SK-N-SH treated with all-trans-retinoic acid at 6 μM for 48 hours (cell line): ENCODE results near the gene ZNF500.
A peak's percentile ranks its signal among the peaks of the same experiment; 100 is the strongest.

ENCODE experiments used
- ATAC-seq: fragments of 200-7000 bp; cut with Tn5 transposase; 3 replicates; pipeline ENCODE4 v1.9.1; 2020; ENCODE audit warnings: mild to moderate bottlenecking, moderate library complexity
- ARNTL ChIP-seq: fragments of 450-650 bp; formaldehyde crosslinking; IDR thresholded peaks from 2 replicates; pipeline ENCODE4 v1.5.0; 2020; ENCODE audit warnings: low read depth, mild to moderate bottlenecking, moderate library complexity, borderline replicate concordance
- BACH2 ChIP-seq: fragments of 250-450 bp; sonication (Bioruptor Pico); IDR thresholded peaks from 2 replicates; pipeline ENCODE4 v1.9.0; 2021; ENCODE audit warnings: mild to moderate bottlenecking, borderline replicate concordance
- CSDC2 ChIP-seq: fragments of 250-450 bp; sonication (Bioruptor Pico); IDR thresholded peaks from 2 replicates; pipeline ENCODE4 v1.5.0; 2020; ENCODE audit warnings: mild to moderate bottlenecking, moderate library complexity
- CSRNP3 ChIP-seq: fragments of 250-450 bp; sonication (Bioruptor Pico); IDR thresholded peaks from 2 replicates; pipeline ENCODE4 v1.5.1; 2021; ENCODE audit warnings: mild to moderate bottlenecking, moderate library complexity
- ESRRG ChIP-seq: fragments of 250-450 bp; sonication (Bioruptor Pico); IDR thresholded peaks from 2 replicates; pipeline ENCODE4 v1.6.1; 2021; ENCODE audit warnings: mild to moderate bottlenecking
- GLIS3 ChIP-seq: fragments of 250-450 bp; sonication (Bioruptor Pico); IDR thresholded peaks from 2 replicates; pipeline ENCODE4 v1.5.0; 2020; ENCODE audit warnings: mild to moderate bottlenecking, moderate library complexity
- ISL1 ChIP-seq: fragments of 250-450 bp; sonication (Bioruptor Pico); IDR thresholded peaks from 2 replicates; pipeline ENCODE4 v2.1.2; 2022; ENCODE audit warnings: mild to moderate bottlenecking, moderate library complexity
- OSR1 ChIP-seq: fragments of 250-450 bp; sonication (Bioruptor Pico); IDR thresholded peaks from 2 replicates; pipeline ENCODE4 v1.8.0; 2022; ENCODE audit warnings: moderate library complexity, mild to moderate bottlenecking, inconsistent platforms
- PATZ1 ChIP-seq: fragments of 250-450 bp; sonication (Bioruptor Pico); IDR thresholded peaks from 2 replicates; pipeline ENCODE4 v1.8.0; 2020; ENCODE audit warnings: mild to moderate bottlenecking, moderate library complexity, borderline replicate concordance
- PPARA ChIP-seq: fragments of 250-450 bp; sonication (Bioruptor Pico); IDR thresholded peaks from 2 replicates; pipeline ENCODE4 v1.5.0; 2020; ENCODE audit warnings: mild to moderate bottlenecking, borderline replicate concordance
- RARB ChIP-seq: fragments of 250-450 bp; sonication (Bioruptor Pico); IDR thresholded peaks from 2 replicates; pipeline ENCODE4 v1.8.0; 2021; ENCODE audit warnings: mild to moderate bottlenecking, moderate library complexity
- SNAI2 ChIP-seq: fragments of 250-450 bp; sonication (Bioruptor Pico); IDR thresholded peaks from 2 replicates; pipeline ENCODE4 v1.5.0; 2020; ENCODE audit warnings: mild to moderate bottlenecking, moderate library complexity
- TCF4 ChIP-seq: fragments of 250-450 bp; sonication (Bioruptor Pico); IDR thresholded peaks from 2 replicates; pipeline ENCODE4 v1.8.0; 2021; ENCODE audit warnings: mild to moderate bottlenecking, moderate library complexity, borderline replicate concordance
- ZC3H10 ChIP-seq: fragments of 250-450 bp; sonication (Bioruptor Pico); IDR thresholded peaks from 2 replicates; pipeline ENCODE4 v1.5.1; 2021; ENCODE audit warnings: mild to moderate bottlenecking, moderate library complexity
- ZFP3 ChIP-seq: fragments of 250-450 bp; sonication (Bioruptor Pico); IDR thresholded peaks from 2 replicates; pipeline ENCODE4 v1.5.0; 2020; ENCODE audit warnings: mild to moderate bottlenecking, moderate library complexity
- ZNF565 ChIP-seq: fragments of 450-650 bp; formaldehyde crosslinking; conservative IDR thresholded peaks from 2 replicates; pipeline ENCODE4 v1.5.0; 2020; ENCODE audit warnings: low read depth, mild to moderate bottlenecking, moderate library complexity
- ZNF70 ChIP-seq: fragments of 450-650 bp; formaldehyde crosslinking; IDR thresholded peaks from 2 replicates; pipeline ENCODE4 v1.5.0; 2020; ENCODE audit warnings: mild to moderate bottlenecking, moderate library complexity
- ZNF8 ChIP-seq: fragments of 450-650 bp; formaldehyde crosslinking; IDR thresholded peaks from 2 replicates; pipeline ENCODE4 v1.5.0; 2020; ENCODE audit warnings: mild to moderate bottlenecking, moderate library complexity
- TF ChIP-seq, protein P1 (sequence below): fragments of 250-450 bp; sonication (Bioruptor Pico); IDR thresholded peaks from 2 replicates; pipeline ENCODE4 v1.5.0; 2020; ENCODE audit warnings: mild to moderate bottlenecking, moderate library complexity
- TF ChIP-seq, protein P2 (sequence below): fragments of 250-450 bp; sonication (Bioruptor Pico); IDR thresholded peaks from 2 replicates; pipeline ENCODE4 v1.8.0; 2021; ENCODE audit warnings: low read depth, mild to moderate bottlenecking, moderate library complexity, borderline replicate concordance
- TF ChIP-seq, protein P3 (sequence below): fragments of 250-450 bp; sonication (Bioruptor Pico); IDR thresholded peaks from 2 replicates; pipeline ENCODE4 v1.5.1; 2020; ENCODE audit warnings: low read depth, mild to moderate bottlenecking, moderate library complexity

Gene ZNF500

GRCh38 chr16:4766875-4767628 lies at the start of gene ZNF500:
Gene ZNF500 (minus strand): TSS chr16:4767162. CDS start chr16:4765978, 1,184 bp downstream.
- ATAC-seq = peak; percentile 96
- no peak for TF ChIP-seq CSRNP3 (CRISPR knock-in tag)
- TF ChIP-seq, protein P1, sequence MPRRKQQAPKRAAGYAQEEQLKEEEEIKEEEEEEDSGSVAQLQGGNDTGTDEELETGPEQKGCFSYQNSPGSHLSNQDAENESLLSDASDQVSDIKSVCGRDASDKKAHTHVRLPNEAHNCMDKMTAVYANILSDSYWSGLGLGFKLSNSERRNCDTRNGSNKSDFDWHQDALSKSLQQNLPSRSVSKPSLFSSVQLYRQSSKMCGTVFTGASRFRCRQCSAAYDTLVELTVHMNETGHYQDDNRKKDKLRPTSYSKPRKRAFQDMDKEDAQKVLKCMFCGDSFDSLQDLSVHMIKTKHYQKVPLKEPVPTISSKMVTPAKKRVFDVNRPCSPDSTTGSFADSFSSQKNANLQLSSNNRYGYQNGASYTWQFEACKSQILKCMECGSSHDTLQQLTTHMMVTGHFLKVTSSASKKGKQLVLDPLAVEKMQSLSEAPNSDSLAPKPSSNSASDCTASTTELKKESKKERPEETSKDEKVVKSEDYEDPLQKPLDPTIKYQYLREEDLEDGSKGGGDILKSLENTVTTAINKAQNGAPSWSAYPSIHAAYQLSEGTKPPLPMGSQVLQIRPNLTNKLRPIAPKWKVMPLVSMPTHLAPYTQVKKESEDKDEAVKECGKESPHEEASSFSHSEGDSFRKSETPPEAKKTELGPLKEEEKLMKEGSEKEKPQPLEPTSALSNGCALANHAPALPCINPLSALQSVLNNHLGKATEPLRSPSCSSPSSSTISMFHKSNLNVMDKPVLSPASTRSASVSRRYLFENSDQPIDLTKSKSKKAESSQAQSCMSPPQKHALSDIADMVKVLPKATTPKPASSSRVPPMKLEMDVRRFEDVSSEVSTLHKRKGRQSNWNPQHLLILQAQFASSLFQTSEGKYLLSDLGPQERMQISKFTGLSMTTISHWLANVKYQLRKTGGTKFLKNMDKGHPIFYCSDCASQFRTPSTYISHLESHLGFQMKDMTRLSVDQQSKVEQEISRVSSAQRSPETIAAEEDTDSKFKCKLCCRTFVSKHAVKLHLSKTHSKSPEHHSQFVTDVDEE (CRISPR knock-in tag) = peak; percentile 50; the same call in 1 of the 2 replicates

DNA sequence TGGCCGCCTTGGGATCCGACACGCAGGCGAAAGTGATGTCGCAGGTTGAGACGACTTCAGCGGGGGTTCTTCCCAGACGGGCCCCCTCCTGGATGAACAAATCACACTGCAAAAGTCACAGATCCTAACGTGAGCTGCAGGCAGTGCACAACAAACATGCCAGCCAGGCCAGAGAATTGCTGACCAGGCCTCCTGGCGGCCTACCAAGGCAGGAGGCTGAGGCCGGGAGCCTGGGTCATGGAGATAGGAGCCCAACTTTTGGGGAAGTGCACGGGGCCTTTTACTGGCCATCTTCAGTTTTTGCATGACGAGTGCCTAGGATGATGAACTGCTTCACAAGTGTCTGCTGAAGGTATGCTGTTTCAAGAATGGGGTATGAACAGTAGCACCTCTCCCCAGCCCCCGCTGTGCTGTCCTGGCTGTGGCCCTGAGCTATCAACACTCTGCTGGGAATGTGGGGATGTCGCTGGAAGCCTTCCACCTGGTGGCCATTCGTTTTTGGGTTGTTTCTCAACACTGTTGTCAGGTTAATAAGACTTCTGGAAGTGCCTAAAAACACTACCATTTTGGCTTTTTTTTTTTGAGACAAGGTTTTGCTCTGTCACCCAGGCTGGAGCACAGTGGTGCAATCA lies 47.7 kb upstream of the ZNF500 start:
- no peak for ATAC-seq

DNA sequence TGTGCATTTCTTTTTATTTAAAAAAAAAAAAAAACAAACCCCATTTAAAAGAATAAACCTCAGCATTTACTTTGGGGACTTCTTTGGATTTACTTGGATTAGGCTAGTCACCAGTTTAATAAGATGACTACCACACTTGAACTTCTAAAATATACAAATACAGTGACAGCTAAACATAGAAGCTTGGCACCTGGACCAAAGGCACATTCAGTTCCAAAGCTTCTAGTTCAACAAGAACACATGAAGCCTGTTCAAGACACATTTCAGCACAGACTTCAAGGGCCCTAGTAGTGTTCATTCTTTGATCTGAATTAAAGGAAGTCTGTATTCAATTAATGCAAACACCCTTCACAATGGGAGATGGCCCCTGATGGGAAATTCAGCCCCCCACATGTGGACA lies 47.1 kb upstream of the ZNF500 start:
- TF ChIP-seq ARNTL (no peak), ISL1 (CRISPR knock-in tag) (no peak), SNAI2 (no peak), ZFP3 (CRISPR knock-in tag) (no peak), PPARA (CRISPR knock-in tag) (no peak), PATZ1 (CRISPR knock-in tag) (no peak), CSDC2 (CRISPR knock-in tag) (no peak), ZNF565 (CRISPR knock-in tag) (no peak), TCF4 (CRISPR knock-in tag) (no peak), RARB (CRISPR knock-in tag) (no peak), OSR1 (CRISPR knock-in tag) (no peak), BACH2 (CRISPR knock-in tag) (no peak), ZNF8 (CRISPR knock-in tag) (no peak), ESRRG (CRISPR knock-in tag) (no peak), GLIS3 (CRISPR knock-in tag) (no peak), ZC3H10 (CRISPR knock-in tag) (no peak), CSRNP3 (CRISPR knock-in tag) (no peak)
- TF ChIP-seq, protein P2, sequence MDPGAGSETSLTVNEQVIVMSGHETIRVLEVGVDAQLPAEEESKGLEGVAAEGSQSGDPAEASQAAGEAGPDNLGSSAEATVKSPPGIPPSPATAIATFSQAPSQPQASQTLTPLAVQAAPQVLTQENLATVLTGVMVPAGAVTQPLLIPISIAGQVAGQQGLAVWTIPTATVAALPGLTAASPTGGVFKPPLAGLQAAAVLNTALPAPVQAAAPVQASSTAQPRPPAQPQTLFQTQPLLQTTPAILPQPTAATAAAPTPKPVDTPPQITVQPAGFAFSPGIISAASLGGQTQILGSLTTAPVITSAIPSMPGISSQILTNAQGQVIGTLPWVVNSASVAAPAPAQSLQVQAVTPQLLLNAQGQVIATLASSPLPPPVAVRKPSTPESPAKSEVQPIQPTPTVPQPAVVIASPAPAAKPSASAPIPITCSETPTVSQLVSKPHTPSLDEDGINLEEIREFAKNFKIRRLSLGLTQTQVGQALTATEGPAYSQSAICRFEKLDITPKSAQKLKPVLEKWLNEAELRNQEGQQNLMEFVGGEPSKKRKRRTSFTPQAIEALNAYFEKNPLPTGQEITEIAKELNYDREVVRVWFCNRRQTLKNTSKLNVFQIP = no peak
- TF ChIP-seq, protein P1 (CRISPR knock-in tag) = no peak
- TF ChIP-seq, protein P3, sequence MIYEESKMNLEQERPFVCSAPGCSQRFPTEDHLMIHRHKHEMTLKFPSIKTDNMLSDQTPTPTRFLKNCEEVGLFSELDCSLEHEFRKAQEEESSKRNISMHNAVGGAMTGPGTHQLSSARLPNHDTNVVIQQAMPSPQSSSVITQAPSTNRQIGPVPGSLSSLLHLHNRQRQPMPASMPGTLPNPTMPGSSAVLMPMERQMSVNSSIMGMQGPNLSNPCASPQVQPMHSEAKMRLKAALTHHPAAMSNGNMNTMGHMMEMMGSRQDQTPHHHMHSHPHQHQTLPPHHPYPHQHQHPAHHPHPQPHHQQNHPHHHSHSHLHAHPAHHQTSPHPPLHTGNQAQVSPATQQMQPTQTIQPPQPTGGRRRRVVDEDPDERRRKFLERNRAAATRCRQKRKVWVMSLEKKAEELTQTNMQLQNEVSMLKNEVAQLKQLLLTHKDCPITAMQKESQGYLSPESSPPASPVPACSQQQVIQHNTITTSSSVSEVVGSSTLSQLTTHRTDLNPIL (CRISPR knock-in tag) = no peak
- ATAC-seq = no peak

More for the DNA sequence above, 47.7 kb upstream of the ZNF500 start:
- TF ChIP-seq SNAI2 (no peak), GLIS3 (CRISPR knock-in tag) (no peak), ZFP3 (CRISPR knock-in tag) (no peak), OSR1 (CRISPR knock-in tag) (no peak), ISL1 (CRISPR knock-in tag) (no peak), BACH2 (CRISPR knock-in tag) (no peak), ZNF70 (CRISPR knock-in tag) (no peak), RARB (CRISPR knock-in tag) (no peak), CSDC2 (CRISPR knock-in tag) (no peak), PPARA (CRISPR knock-in tag) (no peak), ZNF8 (CRISPR knock-in tag) (no peak)
